WTC11 (cell line): ENCODE results near the gene SMYD3.

Source experiments
- CTCF ChIP-seq: fragments of 200-600 bp; IDR thresholded peaks from 2 replicates; pipeline ENCODE4 v1.8.0; 2022; ENCODE audit warnings: antibody characterized with exemption
- ESRRA ChIP-seq: sonication (generic); formaldehyde crosslinking; IDR thresholded peaks from 2 replicates; pipeline ENCODE4 v1.8.1; 2022; ENCODE audit warnings: mild to moderate bottlenecking, missing genetic modification reagents, borderline replicate concordance
- NR2C2 ChIP-seq: sonication (generic); formaldehyde crosslinking; IDR thresholded peaks from 2 replicates; pipeline ENCODE4 v1.8.0; 2022; ENCODE audit warnings: mild to moderate bottlenecking, missing genetic modification reagents
- NR3C1 ChIP-seq: sonication (generic); formaldehyde crosslinking; conservative IDR thresholded peaks from 2 replicates; pipeline ENCODE4 v1.8.1; 2023; ENCODE audit warnings: low read depth, mild to moderate bottlenecking, missing genetic modification reagents
- TEAD4 ChIP-seq: sonication (generic); formaldehyde crosslinking; IDR thresholded peaks from 2 replicates; pipeline ENCODE4 v1.8.0; 2022; ENCODE audit warnings: mild to moderate bottlenecking, missing genetic modification reagents
- USF1 ChIP-seq: sonication (generic); formaldehyde crosslinking; IDR thresholded peaks from 2 replicates; pipeline ENCODE4 v1.8.0; 2022; ENCODE audit warnings: mild to moderate bottlenecking, missing genetic modification reagents
- ZNF317 ChIP-seq: sonication (generic); formaldehyde crosslinking; IDR thresholded peaks from 2 replicates; pipeline ENCODE4 v1.8.1; 2023; ENCODE audit warnings: low read depth, mild to moderate bottlenecking, moderate library complexity, missing genetic modification reagents, borderline replicate concordance

GRCh38 chr1:246156847-246157246 lies 350.2 kb downstream of the SMYD3 start:
- TF ChIP-seq CTCF (no peak), NR3C1 (no peak), USF1 (no peak), TEAD4 (no peak), NR2C2 (CRISPR knock-in tag) (no peak), ESRRA (CRISPR knock-in tag) (no peak), ZNF317 (no peak)
